Endodermal cell (in vitro differentiated cells): ENCODE results near the gene ACOX3. TPM values are rescaled to one million over a fixed set of nuclear protein-coding genes. Genes with fewer than 3 reads are reported as not detected.
A peak's percentile ranks its signal among the peaks of the same experiment; 100 is the strongest.
"Not testable (repeated sequence)": the region's sequence is repeated elsewhere in the genome, so short reads cannot be mapped to it uniquely, and the experiment has no call there.

ENCODE experiments used
- DNase-seq: peaks from one replicate; pipeline ENCODE4 v3.0.0-alpha.2; 2017
- H3K27ac ChIP-seq: 2 replicates; pipeline ENCODE4 v1.5.1; 2013; ENCODE audit warnings: mild to moderate bottlenecking, low read depth, low read length, moderate library complexity
- H3K27me3 ChIP-seq: 2 replicates; pipeline ENCODE4 v1.6.1; 2013; ENCODE audit warnings: mild to moderate bottlenecking, low read length, moderate library complexity; ENCODE audit not compliant: insufficient read depth, control insufficient read depth, poor library complexity, severe bottlenecking
- H3K36me3 ChIP-seq: 2 replicates; pipeline ENCODE4 v1.7.0; 2013; ENCODE audit warnings: mild to moderate bottlenecking, low read length, moderate library complexity; ENCODE audit not compliant: control insufficient read depth, insufficient read depth
- H3K4me1 ChIP-seq: one replicate; pipeline ENCODE4 v1.7.0; 2013; ENCODE audit warnings: low read length; ENCODE audit not compliant: control insufficient read depth, insufficient read depth
- H3K4me3 ChIP-seq: 2 replicates; pipeline ENCODE4 v1.5.1; 2013; ENCODE audit warnings: mild to moderate bottlenecking, low read length, moderate library complexity
- H3K9ac ChIP-seq: 2 replicates; pipeline ENCODE4 v1.6.1; 2013; ENCODE audit warnings: mild to moderate bottlenecking, low read length, moderate library complexity; ENCODE audit not compliant: poor library complexity, severe bottlenecking; ENCODE audit errors: extremely low read depth
- H3K9me3 ChIP-seq: 2 replicates; pipeline ENCODE4 v1.6.1; 2013; ENCODE audit warnings: mild to moderate bottlenecking, low read length, moderate library complexity; ENCODE audit not compliant: control insufficient read depth
- H3K27ac Mint-ChIP-seq: 2 replicates; pipeline ENCODE4 v1.8.0; 2020; ENCODE audit warnings: mixed read lengths
- H3K27me3 Mint-ChIP-seq: 2 replicates; pipeline ENCODE4 v1.8.0; 2021; ENCODE audit warnings: mild to moderate bottlenecking, mixed read lengths; ENCODE audit not compliant: insufficient read depth
- H3K36me3 Mint-ChIP-seq: 2 replicates; pipeline ENCODE4 v1.8.0; 2020; ENCODE audit warnings: low read depth, mixed read lengths
- H3K4me1 Mint-ChIP-seq: 2 replicates; pipeline ENCODE4 v1.8.0; 2020; ENCODE audit warnings: mixed read lengths
- H3K4me3 Mint-ChIP-seq: 2 replicates; pipeline ENCODE4 v1.8.0; 2020; ENCODE audit warnings: mild to moderate bottlenecking, moderate library complexity, mixed read lengths
- H3K9me3 Mint-ChIP-seq: 2 replicates; pipeline ENCODE4 v1.8.0; 2020; ENCODE audit warnings: mild to moderate bottlenecking, mixed read lengths
- WGBS, 2 experiments: methylation state at CpG; one replicate each; pipeline versions ENCODE4 v1.1.5 to v1.1.7; 2013; ENCODE audit warnings: missing lambda C conversion rate in 2 of 2, mixed read lengths in 1 of 2; ENCODE audit not compliant: insufficient coverage in 1 of 2, insufficient read length in 1 of 2; 5-methylcytosine and 5-hydroxymethylcytosine counted together
- total RNA-seq, 2 donors: library from RNA; stranded (reverse); fragmentation: NEBNext Ultra II Directional in 1 of 2; extraction: Animal tissue kit (Norgen Biotek cat#: 25700) in 1 of 2; gene quantifications; 2 replicates in 1 of 2; 3 replicates in 1 of 2; pipeline ENCODE4 v1.2.1, GENCODE V29; 2021
- TF ChIP-seq, protein P1 (sequence below): fragments of 200-600 bp; sonication (generic); conservative IDR thresholded peaks from 2 replicates; pipeline ENCODE4 v1.5.0; 2021; ENCODE audit warnings: antibody characterized with exemption, mild to moderate bottlenecking

ACOX3 gene
- total RNA-seq, 2 donors from 2014 or later, result 55.1 to 146 TPM

DNA sequence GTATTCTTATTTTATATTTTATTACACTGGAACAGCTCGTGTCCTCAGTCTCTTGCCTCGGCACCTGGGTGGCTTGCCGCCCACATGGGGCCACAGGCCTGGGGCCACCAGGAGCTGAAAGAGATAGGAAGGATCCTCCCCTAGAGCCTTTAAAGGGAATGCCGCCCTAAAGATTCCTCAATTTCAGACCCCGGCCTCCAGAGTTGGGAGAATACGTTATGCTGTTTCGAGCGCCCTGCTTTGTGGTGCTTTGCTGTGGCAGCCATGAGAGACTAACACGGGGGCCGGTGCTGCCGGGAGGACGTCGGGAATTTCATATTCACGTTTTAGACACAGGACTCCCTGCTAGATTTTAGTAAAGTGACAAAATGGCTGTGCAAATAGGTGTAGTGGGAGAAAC lies 33.2 kb downstream of the ACOX3 start:
- Histone ChIP-seq H3K36me3 (peaks cover 96% of the 10 kb centered on the region), H3K4me1 (no peaks in the 10 kb centered on the region), H3K4me3 (no peak overlapping the region), H3K9me3 (no peaks in the 10 kb centered on the region), H3K27ac (no peak overlapping the region), H3K9ac (no peak overlapping the region), H3K27me3 (no peaks in the 10 kb centered on the region)
- peaks cover 68% of the 10 kb centered on the region for H3K36me3 Mint-ChIP-seq
- H3K9me3 Mint-ChIP-seq, result peaks cover 14% of the 10 kb centered on the region
- TF ChIP-seq, protein P1, sequence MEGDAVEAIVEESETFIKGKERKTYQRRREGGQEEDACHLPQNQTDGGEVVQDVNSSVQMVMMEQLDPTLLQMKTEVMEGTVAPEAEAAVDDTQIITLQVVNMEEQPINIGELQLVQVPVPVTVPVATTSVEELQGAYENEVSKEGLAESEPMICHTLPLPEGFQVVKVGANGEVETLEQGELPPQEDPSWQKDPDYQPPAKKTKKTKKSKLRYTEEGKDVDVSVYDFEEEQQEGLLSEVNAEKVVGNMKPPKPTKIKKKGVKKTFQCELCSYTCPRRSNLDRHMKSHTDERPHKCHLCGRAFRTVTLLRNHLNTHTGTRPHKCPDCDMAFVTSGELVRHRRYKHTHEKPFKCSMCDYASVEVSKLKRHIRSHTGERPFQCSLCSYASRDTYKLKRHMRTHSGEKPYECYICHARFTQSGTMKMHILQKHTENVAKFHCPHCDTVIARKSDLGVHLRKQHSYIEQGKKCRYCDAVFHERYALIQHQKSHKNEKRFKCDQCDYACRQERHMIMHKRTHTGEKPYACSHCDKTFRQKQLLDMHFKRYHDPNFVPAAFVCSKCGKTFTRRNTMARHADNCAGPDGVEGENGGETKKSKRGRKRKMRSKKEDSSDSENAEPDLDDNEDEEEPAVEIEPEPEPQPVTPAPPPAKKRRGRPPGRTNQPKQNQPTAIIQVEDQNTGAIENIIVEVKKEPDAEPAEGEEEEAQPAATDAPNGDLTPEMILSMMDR, result no peak
- H3K27me3 Mint-ChIP-seq, result no peaks in the 10 kb centered on the region
- no peaks in the 10 kb centered on the region for H3K4me1 Mint-ChIP-seq
- no peak for DNase-seq
- 96 to 97% methylated on average over 11 to 14 of the region's 14 CpGs for WGBS, 2 experiments
- H3K27ac Mint-ChIP-seq, result no peak overlapping the region
- no peak overlapping the region for H3K4me3 Mint-ChIP-seq

DNA sequence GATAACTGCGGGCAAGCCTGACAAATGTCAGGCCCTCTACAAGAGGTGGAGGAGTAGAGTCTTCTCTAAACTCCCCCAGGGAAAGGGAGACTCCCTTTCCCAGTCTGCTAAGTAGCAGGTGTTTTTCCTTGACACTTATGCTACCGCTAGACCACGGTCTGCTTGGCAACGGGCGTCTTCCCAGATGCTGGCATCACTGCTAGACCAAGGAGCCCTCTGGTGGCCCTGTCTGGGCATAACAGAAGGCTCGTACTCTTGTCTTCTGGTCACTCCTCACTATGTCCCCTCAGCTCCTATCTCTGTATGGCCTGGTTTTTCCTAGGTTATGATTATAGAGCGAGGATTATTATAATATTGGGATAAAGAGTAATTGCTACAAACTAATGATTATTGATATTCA lies 33.6 kb downstream of the ACOX3 start:
- H3K4me3 ChIP-seq, H3K27ac Mint-ChIP-seq, H3K4me3 Mint-ChIP-seq, H3K4me1 Mint-ChIP-seq, H3K27me3 ChIP-seq, H3K4me1 ChIP-seq, DNase-seq, H3K27me3 Mint-ChIP-seq, H3K9ac ChIP-seq, H3K27ac ChIP-seq, H3K9me3 ChIP-seq: not testable (repeated sequence)
- TF ChIP-seq, protein P1, result peak; percentile 71
- Mint-ChIP-seq H3K9me3 (peaks cover 14% of the 10 kb centered on the region), H3K36me3 (peaks cover 68% of the 10 kb centered on the region)
- 60 to 89% methylated on average over 2 to 6 of the region's 7 CpGs for WGBS, 2 experiments
- H3K36me3 ChIP-seq, result peaks cover 96% of the 10 kb centered on the region

DNA sequence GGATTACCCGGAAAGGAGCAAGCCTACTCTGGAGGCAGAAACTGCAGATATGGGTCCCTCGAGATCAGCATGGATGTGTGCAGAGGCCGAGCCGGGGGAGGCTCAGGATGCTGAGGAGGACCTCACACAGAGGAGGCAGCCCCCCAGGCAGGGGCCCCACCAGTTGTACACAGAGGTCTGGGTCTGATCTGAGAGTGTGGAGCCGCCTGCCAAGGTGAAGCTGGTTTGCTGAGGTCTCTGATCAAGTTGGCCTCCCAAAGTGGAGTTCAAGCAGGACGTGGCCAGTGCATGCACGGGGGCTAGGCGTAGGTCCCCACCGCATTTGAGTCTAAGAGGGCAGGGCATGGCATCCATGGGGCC lies 35.0 kb downstream of the ACOX3 start:
- H3K36me3 Mint-ChIP-seq, result peaks cover 71% of the 10 kb centered on the region
- no peak for DNase-seq
- no peak overlapping the region for H3K9ac ChIP-seq
- WGBS, 2 experiments, result 96% methylated on average over 7 to 9 of the region's 9 CpGs
- TF ChIP-seq, protein P1, result no peak
- H3K4me3 ChIP-seq, result no peak overlapping the region
- peaks cover 14% of the 10 kb centered on the region for H3K9me3 Mint-ChIP-seq
- H3K27me3 Mint-ChIP-seq, result no peaks in the 10 kb centered on the region
- peaks cover 94% of the 10 kb centered on the region for H3K36me3 ChIP-seq
- no peak overlapping the region for H3K4me3 Mint-ChIP-seq
- no peak overlapping the region for H3K27ac Mint-ChIP-seq
- H3K4me1 ChIP-seq, result no peaks in the 10 kb centered on the region
- no peaks in the 10 kb centered on the region for H3K9me3 ChIP-seq
- H3K4me1 Mint-ChIP-seq, result no peaks in the 10 kb centered on the region
- no peaks in the 10 kb centered on the region for H3K27me3 ChIP-seq
- H3K27ac ChIP-seq, result no peak overlapping the region
